ENCODE measurements around the gene RXRA. TPM values are rescaled to one million over a fixed set of nuclear protein-coding genes. Genes with fewer than 3 reads are reported as not detected.

Gene RXRA
- total and polyA plus RNA-seq, 10 of the 15 experiments (the other 5 are each of a cell fraction or from before 2014, with no cell fraction given) = 0.89 to 36.8 (median 11.1) TPM

DNA sequence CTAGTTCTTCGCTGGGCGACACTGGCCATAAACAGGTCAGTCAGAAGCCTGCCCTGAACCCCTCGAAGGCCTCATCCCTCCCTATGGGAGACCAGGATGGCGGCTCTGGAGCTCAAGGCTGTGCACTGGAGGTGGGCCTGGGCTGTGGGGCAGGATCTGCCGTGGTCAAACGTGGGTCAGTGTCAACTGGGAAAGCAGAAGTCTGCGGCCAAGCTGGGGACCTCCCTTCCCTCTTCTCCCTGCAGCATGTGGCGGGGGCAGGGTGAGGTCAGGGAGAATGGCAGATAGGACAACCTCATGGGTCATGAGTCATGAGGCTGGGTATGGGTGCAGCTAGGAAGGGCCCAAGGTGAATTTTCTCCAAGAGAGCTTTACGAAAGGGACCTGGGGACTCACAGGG, 132.9 kb downstream of the RXRA start:
- no peak for ATAC-seq
- no peak overlapping the region for H3K4me3 ChIP-seq
- in situ Hi-C loops (cut with MboI) = no loop called here
- no peak for FAIRE-seq
- TF ChIP-seq SRF (IDR thresholded peaks at IDR 0.05; ENCODE audit: low read depth in 2 of 2, low read length in 2 of 2) (no peak), ZNF217 (IDR thresholded peaks at IDR 0.05) (no peak), RAD21 (IDR thresholded peaks at IDR 0.05; ENCODE audit: insufficient read depth, low read depth, low read length) (no peak), NBN (IDR thresholded peaks at IDR 0.05) (no peak), RB1 (IDR thresholded peaks at IDR 0.05; ENCODE audit: borderline replicate concordance) (no peak), MYC (IDR thresholded peaks at IDR 0.05; ENCODE audit: insufficient read depth, insufficient read length, insufficient replicate concordance, low read length, severe bottlenecking) (no peak), SMAD5 (IDR thresholded peaks at IDR 0.05; ENCODE audit: low read depth) (no peak), STAT1 (conservative IDR thresholded peaks at IDR 0.05) (no peak), NFYB (IDR thresholded peaks at IDR 0.05; ENCODE audit: insufficient read depth, low read depth, low read length) (no peak), RAD51 (IDR thresholded peaks at IDR 0.05) (no peak)
- TF ChIP-seq, protein P1, sequence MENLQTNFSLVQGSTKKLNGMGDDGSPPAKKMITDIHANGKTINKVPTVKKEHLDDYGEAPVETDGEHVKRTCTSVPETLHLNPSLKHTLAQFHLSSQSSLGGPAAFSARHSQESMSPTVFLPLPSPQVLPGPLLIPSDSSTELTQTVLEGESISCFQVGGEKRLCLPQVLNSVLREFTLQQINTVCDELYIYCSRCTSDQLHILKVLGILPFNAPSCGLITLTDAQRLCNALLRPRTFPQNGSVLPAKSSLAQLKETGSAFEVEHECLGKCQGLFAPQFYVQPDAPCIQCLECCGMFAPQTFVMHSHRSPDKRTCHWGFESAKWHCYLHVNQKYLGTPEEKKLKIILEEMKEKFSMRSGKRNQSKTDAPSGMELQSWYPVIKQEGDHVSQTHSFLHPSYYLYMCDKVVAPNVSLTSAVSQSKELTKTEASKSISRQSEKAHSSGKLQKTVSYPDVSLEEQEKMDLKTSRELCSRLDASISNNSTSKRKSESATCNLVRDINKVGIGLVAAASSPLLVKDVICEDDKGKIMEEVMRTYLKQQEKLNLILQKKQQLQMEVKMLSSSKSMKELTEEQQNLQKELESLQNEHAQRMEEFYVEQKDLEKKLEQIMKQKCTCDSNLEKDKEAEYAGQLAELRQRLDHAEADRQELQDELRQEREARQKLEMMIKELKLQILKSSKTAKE (IDR thresholded peaks at IDR 0.05; ENCODE audit: low read depth, poor library complexity, severe bottlenecking) = no peak
- TF ChIP-seq, protein P2, sequence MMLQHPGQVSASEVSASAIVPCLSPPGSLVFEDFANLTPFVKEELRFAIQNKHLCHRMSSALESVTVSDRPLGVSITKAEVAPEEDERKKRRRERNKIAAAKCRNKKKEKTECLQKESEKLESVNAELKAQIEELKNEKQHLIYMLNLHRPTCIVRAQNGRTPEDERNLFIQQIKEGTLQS (IDR thresholded peaks at IDR 0.05; ENCODE audit: borderline replicate concordance, extremely low read depth, low read depth, low read length) = no peak
- no peak overlapping the region for H3K4me2 ChIP-seq (ENCODE audit: control insufficient read depth, insufficient read depth)
- H3K36me3 ChIP-seq (ENCODE audit: control insufficient read depth in 2 of 2, insufficient read depth in 2 of 2, low read length in 1 of 2) = no peaks in the 10 kb centered on the region
- ChIA-PET CTCF (no interaction called here), SMC1A (ENCODE audit: uncharacterized antibody, unreplicated experiment) (no interaction called here), RAD21 (ENCODE audit: unreplicated experiment) (no interaction called here), POLR2A (interaction anchor here (0.6 kb wide), 1 partner anchor 375 kb away, joined by 3 read pairs; no protein-coding TSS in a partner anchor)
- no peaks in the 10 kb centered on the region for H3K27me3 ChIP-seq (replicated peaks in 1 of 2; ENCODE audit: control insufficient read depth in 2 of 2, insufficient read depth in 2 of 2, low read length in 1 of 2)
- H3K4me1 ChIP-seq (ENCODE audit: control insufficient read depth, insufficient read depth, low read length) = no peaks in the 10 kb centered on the region
- no peak for DNase-seq (ENCODE audit: low read depth, low spot score)
- H4K20me1 ChIP-seq (ENCODE audit: control insufficient read depth, insufficient read depth) = no peaks in the 10 kb centered on the region
- no peak overlapping the region for H3K27ac ChIP-seq (ENCODE audit: control insufficient read depth, insufficient read depth)
- H3K9ac ChIP-seq (ENCODE audit: control insufficient read depth, insufficient read depth, low read length) = no peak overlapping the region
- BruUV-seq (replicated peaks) = no TSS peak
- H3K79me2 ChIP-seq (ENCODE audit: control insufficient read depth, insufficient read depth, low read length) = no peaks in the 10 kb centered on the region
- WGBS (ENCODE audit: insufficient coverage, insufficient replicate concordance, low lambda C conversion rate, missing lambda C conversion rate) = 20% methylated on average over 7 of the region's 9 CpGs
- no peaks in the 10 kb centered on the region; the same call in 2 of the 3 replicates for H3K9me3 ChIP-seq (replicated peaks; ENCODE audit: control insufficient read depth, insufficient read depth, low read length)
- intact Hi-C loops (cut with micrococcal nuclease; ENCODE audit: unreplicated experiment) = no loop called here
- no peak overlapping the region for H2AFZ ChIP-seq (ENCODE audit: control insufficient read depth, low read depth, low read length)

Data from GM12878 (cell line).